NOMO-1 (cell line): ENCODE data around the gene FGF14.
"Not testable (repeated sequence)": the region's sequence is repeated elsewhere in the genome, so short reads cannot be mapped to it uniquely, and the experiment has no call there.

Experiments used
- DNase-seq, 2 experiments: peaks; one replicate each; lab custom pipeline; 2025; ENCODE audit not compliant: unreplicated experiment in 2 of 2; lab: John Stamatoyannopoulos, UW

The FGF14 gene

DNA sequence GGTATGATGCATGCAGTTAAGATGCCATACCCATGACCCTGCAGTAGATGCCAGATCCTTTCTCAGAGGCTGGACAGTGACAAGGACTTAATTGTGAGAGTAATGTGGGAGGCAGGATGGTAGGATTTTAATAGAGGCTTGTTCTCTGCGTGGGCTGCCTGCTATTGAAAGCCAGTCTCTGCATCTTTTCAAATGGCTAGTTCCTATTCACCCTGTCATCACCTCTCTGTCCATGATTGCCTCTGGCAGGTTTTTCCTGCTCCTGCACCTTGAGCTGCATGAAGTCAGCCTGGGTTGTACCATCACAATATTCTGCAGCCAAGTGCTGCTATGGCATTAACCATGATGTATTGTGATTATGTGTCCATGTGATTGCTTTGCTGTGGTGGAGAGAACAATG, 508.8 kb downstream of the FGF14 start:
- DNase-seq, result no peak

DNA sequence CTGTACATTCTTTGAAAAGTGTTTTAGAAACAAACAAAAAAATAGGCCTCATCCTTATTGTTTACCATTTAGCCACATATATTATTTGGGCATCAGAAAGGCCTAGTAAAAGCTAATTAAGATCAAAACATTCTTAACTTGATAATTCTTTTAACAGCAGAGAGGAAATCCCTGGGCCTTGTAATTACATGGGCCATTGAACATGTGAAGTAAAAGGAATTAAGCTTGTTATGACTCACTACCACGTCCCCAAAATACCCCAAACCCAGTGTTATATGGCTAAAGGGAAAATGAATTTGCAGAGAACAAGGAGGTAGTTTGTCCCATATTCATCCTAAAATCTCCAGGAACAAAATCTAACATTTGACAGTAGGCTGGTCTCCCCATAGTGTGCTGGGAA, 509.6 kb downstream of the FGF14 start:
- no peak for DNase-seq

DNA sequence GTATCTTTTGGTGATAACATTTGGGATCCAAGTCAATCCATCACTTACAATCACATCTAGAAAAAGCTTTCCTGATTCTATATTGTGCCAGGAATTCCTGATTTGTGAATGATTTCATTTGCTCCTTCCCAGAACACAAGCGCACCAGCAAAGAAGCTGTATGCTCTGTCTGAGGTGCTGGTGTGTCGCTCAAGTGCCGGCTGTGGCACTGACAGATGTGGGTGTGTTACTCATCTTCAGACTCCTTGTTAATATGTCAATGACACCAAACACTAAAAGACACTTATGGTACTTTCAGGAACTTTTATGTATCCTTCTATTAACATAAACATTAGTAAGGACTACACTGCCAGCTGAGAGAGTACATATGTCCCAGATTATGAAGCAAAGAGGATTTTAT, 520.3 kb downstream of the FGF14 start:
- no peak for DNase-seq

DNA sequence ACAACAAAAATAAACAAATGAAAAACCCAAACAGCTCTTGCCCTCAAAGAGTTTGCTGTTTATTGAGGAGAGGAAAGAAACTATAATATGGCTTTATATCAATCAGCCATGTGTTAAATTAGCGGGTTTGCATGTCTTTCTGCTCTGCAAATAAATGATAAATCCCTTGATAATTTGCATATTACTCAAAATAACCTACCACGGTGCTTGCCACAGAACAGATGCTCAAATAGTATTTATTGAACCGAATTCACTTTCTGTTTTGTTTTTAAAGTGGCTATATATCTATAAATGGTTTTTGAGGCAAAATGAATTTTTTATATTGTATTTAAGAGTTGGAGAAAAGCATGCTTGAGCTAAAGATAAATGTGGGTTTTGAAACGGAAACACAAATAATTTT, 521.3 kb downstream of the FGF14 start:
- DNase-seq, result no peak

DNA sequence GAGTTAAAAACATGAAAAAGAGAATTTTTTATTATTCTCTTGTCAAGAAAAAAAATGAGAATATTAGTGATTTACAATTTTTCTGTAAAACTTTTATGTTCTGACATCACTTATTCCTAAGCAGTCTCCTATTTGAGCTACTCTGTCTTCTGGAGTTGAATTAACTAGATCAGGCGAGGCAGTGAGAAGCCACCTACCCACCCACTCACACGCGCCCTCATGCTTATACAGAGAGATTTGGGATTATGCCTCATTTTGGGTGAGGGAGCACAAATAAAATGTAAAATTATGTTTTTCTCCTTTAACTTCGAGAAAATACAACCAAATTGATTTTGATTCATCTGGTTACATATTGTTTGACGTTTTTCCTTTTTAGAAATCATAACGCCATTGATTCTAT, 524.9 kb downstream of the FGF14 start:
- DNase-seq, result no peak

DNA sequence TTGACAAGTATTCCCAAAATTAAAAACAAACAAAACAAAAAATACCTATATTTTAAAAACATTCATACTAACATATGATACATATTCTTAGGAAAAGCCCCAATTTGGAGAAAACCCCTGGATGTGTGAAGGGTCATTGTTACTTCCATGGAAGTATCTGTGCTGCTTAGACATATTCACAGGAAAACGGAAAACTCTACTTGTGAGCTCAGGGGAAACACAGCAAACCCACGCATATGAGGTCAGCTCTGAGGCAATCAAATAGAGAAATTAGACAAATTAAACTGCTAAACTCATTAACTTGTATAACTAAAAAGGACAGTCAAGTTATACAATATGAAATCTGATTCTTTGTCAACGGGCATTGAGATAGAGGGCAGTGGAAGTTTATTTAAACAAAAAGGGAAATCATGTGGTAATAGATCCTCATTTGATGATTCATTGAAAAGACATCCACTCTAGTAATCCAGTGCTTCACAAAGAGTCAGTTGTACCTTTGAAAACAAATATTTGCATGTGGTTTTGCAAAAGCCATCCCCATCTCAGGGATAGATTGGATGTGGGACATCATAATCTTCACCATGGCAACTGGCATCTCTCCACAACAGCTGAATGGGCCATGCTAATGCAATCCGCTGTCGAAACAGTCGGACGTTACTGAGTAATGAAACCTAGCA, 526.0 kb downstream of the FGF14 start:
- DNase-seq, result no peak

DNA sequence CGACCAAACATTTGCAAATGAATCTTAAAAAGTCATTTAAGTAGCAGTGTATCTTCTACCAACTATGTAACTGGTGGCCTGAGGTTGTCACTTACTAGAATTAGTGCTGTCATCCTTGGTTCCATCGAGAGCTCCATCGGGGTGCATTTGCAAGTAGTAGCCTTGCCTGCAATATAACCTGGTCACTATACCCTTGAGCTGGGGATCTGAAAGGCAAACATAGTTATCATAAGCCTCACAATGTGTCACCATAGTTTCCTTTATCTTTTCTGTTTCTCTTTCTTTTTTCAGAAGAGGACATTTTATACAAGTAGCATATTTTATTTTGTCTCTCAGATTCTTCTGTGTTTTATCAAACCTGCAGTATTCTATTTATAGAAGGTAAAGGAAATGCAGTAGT, 526.8 kb downstream of the FGF14 start:
- no peak for DNase-seq

DNA sequence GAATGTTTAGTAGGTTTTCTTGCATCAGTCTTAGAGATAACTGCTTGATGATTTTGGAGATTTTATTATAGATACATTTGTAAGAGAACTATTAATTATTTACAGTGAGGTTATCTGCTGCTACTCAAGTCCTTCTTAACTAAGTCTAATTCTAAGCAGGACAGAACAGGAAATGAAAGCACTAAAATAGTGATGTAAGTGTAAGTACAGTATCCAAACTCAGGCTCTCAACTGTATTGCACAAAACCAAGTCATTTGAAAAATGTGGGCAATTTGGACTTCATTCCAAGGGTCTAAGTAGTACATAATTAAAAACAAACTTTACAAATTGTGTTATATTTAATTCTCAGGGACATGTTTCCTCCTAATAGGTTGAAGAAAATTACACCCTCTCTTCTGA, 532.3 kb downstream of the FGF14 start:
- peak in 1 of 2 experiments; percentile 4 for DNase-seq

DNA sequence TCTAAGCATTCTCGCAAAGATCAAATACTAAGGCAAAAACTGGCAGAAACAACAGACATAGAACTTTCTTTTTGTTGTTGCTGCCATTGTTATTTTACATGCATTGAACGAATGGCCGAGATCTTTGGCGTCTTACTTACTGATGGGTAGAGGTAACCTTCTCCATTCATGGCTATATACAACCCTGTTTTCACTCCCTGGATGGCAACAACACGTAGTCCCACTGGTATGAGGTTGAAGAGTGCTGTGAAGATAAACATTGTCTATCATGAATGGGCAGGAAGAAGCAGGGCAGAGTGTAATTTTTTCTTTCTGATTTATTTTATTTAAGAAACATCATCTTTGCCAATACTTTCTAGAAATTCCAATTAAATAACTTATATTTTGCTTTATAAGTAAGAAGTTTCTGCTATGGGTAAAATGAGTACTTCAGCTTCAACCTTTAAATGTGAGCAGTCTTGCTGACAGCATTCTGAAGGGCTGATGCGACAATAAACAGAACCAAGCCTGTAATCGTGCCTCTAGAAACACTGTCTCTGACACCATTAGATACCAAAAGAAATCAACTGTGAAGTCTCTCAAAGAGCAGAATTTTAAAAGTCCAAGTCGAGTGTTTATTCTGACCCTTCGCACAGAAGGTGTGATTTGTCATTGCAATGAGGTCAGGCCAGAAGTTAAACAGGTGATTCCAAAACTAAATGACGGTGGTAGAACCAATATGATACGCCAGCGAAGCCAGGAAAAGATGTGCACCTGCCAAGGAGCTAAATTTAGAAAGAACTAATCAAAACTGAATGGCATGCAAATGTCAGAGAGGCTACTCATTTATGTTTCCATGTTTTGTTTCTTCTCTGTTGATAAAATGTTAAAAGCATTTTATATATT, 533.0 kb downstream of the FGF14 start:
- no peak for DNase-seq

DNA sequence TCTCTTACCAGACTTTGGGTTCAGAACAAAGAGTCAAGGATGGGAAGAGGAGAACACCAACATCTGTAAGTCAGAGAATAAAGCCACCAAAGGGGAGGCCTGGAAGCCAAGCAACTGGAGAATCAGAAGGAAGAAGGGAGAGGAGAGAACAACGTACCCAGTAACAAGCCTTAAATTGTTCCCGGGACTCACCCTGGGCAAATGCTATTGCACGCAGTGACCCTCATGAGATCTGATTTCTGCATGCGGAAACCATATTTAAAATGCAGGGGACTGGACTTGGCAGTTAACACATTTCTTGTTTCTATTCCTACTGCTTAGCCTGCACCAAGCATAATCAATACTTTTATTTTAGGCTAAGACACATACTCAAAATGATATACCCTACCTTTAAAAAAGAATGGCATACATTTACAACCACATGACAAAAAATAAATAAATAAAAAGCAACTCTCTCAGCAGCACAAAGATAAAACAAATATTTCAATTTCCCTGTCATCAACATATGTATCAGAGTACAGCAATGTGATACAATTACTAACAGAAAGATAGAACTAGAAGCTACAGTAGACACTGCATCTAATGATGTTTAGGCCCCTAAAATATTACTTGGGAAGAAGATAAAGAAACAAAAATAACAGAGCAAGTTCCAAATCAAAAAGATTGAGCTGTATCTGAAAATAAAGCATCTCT, 534.8 kb downstream of the FGF14 start:
- no peak for DNase-seq

DNA sequence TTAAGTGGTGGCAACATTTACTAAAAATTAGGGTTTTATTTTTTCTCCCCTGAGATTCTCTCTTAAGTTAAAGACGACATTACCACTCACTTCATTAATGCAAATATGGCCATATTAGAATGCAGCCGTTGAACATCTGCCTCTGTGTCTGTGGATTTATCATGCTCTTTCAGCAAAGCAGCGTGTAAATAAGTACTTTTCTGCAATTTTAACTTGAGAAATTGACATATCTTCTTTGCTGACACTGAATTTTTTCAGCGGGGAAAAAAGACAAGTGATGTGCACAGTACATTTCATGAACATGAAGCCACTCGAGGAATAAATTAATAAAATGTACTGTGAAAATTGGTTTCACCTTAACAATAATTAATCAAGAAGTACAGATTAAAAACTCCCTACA, 543.0 kb downstream of the FGF14 start:
- no peak for DNase-seq

DNA sequence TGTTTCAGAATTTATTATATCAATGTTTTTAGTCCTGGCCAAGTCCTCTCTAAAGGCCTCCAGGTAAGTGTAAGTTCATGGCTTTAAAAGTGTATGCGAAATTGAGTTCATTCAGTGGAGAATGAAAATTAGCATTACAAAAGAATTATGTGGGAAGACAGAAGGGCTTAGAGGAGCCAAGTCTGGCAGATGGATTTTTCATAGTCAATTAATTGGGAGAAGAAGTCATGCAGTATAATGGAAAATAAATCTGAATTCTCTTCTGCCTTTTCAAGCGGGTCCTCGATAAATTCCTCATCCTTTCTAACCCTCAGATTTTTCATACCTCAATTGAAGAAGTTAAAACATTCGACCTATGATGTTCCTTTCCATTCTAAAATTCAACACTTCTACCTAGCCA, 555.1 kb downstream of the FGF14 start:
- DNase-seq, result no peak

DNA sequence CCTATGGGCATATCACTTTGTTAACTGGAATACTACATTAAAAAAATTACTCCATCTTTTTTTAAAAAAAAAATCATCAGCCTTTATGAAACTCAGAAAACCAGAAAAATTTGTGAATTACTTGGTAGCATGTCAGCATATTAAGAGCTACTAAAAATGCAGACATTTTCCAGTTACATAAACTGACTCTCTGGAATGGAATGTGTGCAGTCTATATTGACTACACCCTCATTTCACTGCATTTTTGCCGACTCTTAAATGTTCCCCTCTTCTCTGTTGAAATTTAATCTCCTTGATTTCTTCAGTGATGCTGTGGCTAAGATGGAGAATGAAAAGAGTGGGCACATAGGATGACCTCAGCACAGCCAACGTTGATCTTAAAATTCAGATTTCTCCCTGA, 555.6 kb downstream of the FGF14 start:
- no peak for DNase-seq

DNA sequence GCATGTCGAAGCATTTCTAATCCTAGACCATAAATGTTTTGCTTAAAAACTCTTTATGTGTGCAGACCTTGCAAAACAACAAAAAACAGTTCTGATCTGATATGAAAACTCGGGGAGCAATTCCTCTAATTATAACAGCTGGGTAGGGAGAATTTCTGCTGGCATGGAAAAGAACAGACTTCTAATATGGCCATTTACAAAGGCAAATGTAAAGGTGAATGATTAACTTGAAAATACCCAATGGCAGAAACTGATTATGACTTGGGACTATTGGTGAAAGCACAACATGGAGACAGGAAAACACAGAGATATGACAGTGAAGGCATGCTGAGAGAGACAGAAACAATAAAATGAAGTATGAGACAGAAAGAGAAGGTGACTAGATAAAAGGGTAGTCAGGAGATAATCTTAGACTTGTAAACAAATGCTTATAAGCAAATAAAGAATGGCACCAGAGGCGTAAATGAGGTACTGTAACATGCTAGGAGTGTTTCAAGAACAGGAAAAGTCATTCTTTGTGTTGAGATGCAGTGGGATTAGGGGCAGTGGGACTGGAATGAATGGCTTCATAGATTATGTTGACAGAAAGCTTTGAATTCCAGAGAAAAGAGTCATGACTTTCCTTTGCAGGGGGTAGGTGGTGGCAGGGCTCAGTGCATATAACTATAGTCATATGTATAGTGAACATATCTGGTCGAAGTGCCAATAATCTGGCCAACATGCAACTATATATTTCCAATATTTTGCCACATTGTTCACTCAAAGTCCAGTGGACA, 556.4 kb downstream of the FGF14 start:
- DNase-seq, result no peak

DNA sequence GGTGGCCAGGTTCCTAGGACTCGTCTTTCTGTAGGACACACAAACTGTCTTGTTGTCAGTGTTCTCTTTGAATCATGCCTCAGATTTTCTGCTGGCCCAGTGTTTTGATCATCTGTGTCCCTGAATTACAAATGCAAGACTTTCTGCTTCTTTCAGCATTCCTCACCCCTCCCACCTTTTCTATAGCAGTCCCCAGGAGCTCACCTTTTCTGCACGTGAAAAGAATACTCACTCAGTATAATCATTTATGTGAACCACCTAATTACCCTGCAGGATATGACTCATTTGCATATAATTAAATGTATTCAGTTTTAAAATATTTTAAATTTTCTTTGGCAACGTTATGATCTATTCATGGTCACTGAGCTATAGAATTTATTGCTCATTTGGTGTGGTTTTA, 560.1 kb downstream of the FGF14 start:
- no peak for DNase-seq

DNA sequence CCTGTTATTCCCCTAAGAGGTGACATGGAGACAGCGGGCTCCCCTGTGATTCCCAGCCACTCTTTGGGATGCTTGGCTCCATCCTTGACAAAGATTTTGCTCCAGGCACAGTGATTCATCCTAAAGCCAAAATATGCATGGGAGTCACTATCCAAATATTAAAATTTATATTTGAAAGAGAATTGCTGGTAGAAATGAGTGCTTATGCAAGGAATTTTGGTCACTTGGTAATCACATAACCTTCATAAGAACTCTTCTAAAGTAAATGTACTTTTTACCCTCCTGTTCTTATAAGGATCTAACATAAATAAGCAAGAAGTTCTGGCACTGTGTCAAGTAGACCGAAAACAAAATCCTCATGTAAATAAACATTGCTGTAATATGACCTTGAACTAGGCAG, 563.5 kb downstream of the FGF14 start:
- no peak for DNase-seq

DNA sequence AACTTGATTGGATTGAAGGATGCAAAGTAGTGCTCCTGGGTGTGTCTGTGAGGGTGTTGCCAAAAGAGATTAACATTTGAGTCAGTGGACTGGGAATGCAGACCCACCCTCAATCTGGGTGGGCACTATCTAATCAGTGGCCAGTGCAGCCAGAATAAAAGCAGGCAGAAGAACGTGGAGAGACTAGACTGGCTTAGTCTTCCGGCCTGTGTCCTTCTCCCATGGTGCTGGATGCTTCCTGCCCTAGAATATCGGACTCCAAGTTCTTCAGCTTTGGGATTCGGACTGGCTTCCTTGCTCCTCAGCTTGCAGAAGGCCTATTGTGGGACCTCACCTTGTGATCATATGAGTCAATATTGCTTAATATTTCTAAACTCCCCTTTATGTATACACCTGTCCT, 564.1 kb downstream of the FGF14 start:
- not testable (repeated sequence) for DNase-seq

DNA sequence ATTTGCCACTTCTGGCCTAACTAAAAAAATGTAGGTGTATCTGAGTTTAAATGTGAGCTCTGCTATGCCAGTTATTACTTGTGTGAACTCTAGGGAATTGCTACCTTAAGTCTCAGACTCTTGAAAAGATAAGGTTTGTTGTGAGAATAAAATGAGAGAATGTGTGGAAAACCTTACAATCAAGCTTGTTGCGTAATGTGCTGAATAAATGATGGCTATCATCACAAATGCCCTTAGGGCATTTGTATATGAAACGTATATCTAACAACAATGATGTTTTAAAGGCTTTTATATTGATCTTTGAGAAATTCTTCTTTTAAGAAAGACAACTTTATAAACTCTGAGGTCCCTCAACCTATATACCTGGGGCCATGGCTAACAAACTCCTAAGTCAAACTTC, 564.6 kb downstream of the FGF14 start:
- DNase-seq, result no peak

DNA sequence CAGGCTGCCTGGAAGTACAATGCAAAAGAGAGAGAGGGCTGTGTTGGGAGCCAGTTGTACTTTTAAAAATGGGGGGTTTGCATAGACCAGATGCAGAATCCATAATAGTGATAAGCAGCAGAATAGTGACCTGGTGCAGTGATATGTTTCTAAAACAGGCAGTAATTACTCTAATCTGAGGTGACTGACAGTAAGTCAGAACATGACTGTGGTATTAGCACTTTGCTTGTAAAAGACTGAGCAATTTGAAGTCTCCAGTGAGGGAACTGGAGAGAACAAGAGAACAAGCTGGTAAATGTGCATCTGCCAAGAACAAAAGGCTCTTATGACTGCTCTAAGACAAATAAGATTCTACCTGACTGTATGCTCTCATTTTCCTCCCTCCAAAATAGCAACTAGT, 565.9 kb downstream of the FGF14 start:
- no peak for DNase-seq

DNA sequence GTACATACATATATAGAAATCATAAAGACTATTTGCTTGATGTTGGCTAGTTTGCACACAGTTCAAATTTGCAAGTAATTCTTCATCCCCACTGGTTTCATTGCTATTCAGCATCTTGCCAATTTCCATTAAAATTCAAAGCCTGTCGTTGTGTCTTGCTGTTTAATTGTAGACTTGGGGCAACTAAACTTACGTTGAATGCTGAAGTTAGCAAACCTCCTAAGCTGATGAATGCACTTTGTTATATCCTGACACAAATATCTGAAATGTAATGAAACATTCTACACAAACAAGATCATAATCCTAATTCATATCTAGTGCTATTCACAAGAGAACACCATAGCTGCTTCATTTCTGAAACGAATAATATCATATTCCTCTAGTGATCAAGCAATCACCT, 568.2 kb downstream of the FGF14 start:
- no peak for DNase-seq

DNA sequence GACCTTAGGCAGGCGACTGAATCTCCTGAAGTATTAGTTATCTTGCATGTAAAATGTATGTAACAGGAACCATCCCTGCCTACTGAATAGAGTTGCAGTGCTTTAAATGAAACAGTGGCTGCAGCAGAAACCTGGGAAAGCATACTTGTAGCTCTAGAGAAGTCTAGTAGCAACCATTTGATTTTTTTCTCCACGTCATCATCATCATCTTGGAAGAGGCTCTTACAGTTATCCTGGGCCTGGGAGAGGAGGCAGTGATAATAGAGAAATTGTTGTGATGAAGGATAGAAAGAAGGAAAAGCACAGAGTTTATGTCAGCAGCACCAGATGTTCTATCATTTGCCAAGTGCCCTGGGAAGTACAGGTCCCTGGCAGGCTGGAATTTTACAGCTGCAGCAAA, 571.8 kb downstream of the FGF14 start:
- no peak for DNase-seq
